Keratinocyte (primary cell): ENCODE results near the gene TFG. TPM values are rescaled to one million over a fixed set of nuclear protein-coding genes. Genes with fewer than 3 reads are reported as not detected.

Experiments used
- DNase-seq: peaks from one replicate; pipeline ENCODE4 v3.0.0-alpha.2; 2011; ENCODE audit warnings: low read depth, missing footprints, low spot score
- FAIRE-seq: peaks from 2 replicates; lab custom pipeline; 2011; peaks lifted over from hg19 to GRCh38; lab: Jason Lieb, UNC
- H2AFZ ChIP-seq: 2 replicates; pipeline ENCODE4 v1.6.0; 2012; ENCODE audit warnings: low read length, control low read depth, inconsistent platforms; ENCODE audit not compliant: control insufficient read depth
- H3K27ac ChIP-seq: 2 replicates; pipeline ENCODE4 v1.5.1; 2011; ENCODE audit warnings: low read length; ENCODE audit not compliant: control insufficient read depth, insufficient read depth
- H3K27me3 ChIP-seq: 3 replicates; pipeline ENCODE4 v1.6.0; 2011; ENCODE audit warnings: low read length; ENCODE audit not compliant: control insufficient read depth, insufficient read depth; ENCODE audit errors: extremely low read depth
- H3K36me3 ChIP-seq, 2 experiments: 2 replicates in 1 of 2; 3 replicates in 1 of 2; pipeline ENCODE4 v1.5.1; 2011; ENCODE audit warnings: low read length in 2 of 2, mild to moderate bottlenecking in 1 of 2; ENCODE audit not compliant: control insufficient read depth in 2 of 2, insufficient read depth in 2 of 2; ENCODE audit errors: extremely low read depth in 1 of 2
- H3K4me1 ChIP-seq: 3 replicates; pipeline ENCODE4 v1.5.1; 2011; ENCODE audit warnings: low read length; ENCODE audit not compliant: control insufficient read depth, insufficient read depth; ENCODE audit errors: extremely low read depth
- H3K4me2 ChIP-seq: 3 replicates; pipeline ENCODE4 v1.6.0; 2011; ENCODE audit warnings: low read depth, low read length; ENCODE audit not compliant: control insufficient read depth, insufficient read depth; ENCODE audit errors: extremely low read depth
- H3K4me3 ChIP-seq, 3 experiments: fragments of 200-600 bp in 1 of 3; sonication (generic) in 1 of 3; 2 replicates in 2 of 3; 3 replicates in 1 of 3; pipeline ENCODE4 v1.5.1; 2011 to 2016; ENCODE audit warnings: low read length in 3 of 3, mild to moderate bottlenecking in 3 of 3, control low read depth in 2 of 3, inconsistent platforms in 1 of 3, low read depth in 1 of 3, mixed read lengths in 1 of 3, mixed run types in 1 of 3, moderate library complexity in 1 of 3; ENCODE audit not compliant: control insufficient read depth in 2 of 3, insufficient read depth in 2 of 3; ENCODE audit errors: extremely low read depth in 1 of 3
- H3K79me2 ChIP-seq: 2 replicates; pipeline ENCODE4 v1.6.0; 2012; ENCODE audit warnings: low read length; ENCODE audit not compliant: control insufficient read depth, insufficient read depth
- H3K9ac ChIP-seq: 3 replicates; pipeline ENCODE4 v1.6.0; 2011; ENCODE audit warnings: low read length; ENCODE audit not compliant: control insufficient read depth, insufficient read depth; ENCODE audit errors: extremely low read depth
- H3K9me1 ChIP-seq: 3 replicates; pipeline ENCODE4 v1.6.0; 2011; ENCODE audit warnings: low read length; ENCODE audit not compliant: control insufficient read depth, insufficient read depth; ENCODE audit errors: extremely low read depth
- H3K9me3 ChIP-seq: 2 replicates; pipeline ENCODE4 v1.5.1; 2012; ENCODE audit warnings: low read depth, low read length; ENCODE audit not compliant: control insufficient read depth
- H4K20me1 ChIP-seq: 3 replicates; pipeline ENCODE4 v1.6.0; 2011; ENCODE audit warnings: low read length; ENCODE audit not compliant: control insufficient read depth, insufficient read depth; ENCODE audit errors: extremely low read depth
- EZH2 ChIP-seq: IDR thresholded peaks from one replicate; pipeline ENCODE4 v1.6.1; 2012; ENCODE audit warnings: inconsistent platforms, mild to moderate bottlenecking, low read length, moderate library complexity
- dilution Hi-C: fragments of 300-500 bp; cut with MboI; formaldehyde crosslinking; loops from one replicate; pipeline ENCODE4 v1.7.0; 2020; ENCODE audit warnings: low sequenced_read_pairs; ENCODE audit not compliant: extremely low pct_ligation_motif_present
- polyA plus RNA-seq, 5 experiments: library from polyadenylated mRNA; depleted of rRNA in 3 of 5; stranded (reverse) in 3 of 5; stranded (forward) in 1 of 5; unstranded in 1 of 5; fragments of >200 nt; gene quantifications; 1 replicate in 1 of 5; 2 replicates in 3 of 5; 3 replicates in 1 of 5; pipeline versions ENCODE4 v1.2.1 to v1.2.3, GENCODE V29; 2011 to 2012; ENCODE audit warnings: missing spikeins in 2 of 5, low read depth in 1 of 5, low replicate concordance in 1 of 5
- TF ChIP-seq, protein P1 (sequence below), 3 experiments: IDR thresholded peaks in 1 of 3; conservative IDR thresholded peaks in 1 of 3; optimal IDR thresholded peaks in 1 of 3; 2 replicates in 2 of 3; 3 replicates in 1 of 3; pipeline versions ENCODE3 to v1.5.1; 2011; ENCODE audit warnings: low read length in 3 of 3, mild to moderate bottlenecking in 3 of 3, moderate library complexity in 2 of 3, control low read depth in 1 of 3, inconsistent platforms in 1 of 3; ENCODE audit not compliant: insufficient read depth in 2 of 3; ENCODE audit errors: extremely low read depth in 1 of 3

Gene TFG
- polyA plus RNA-seq, 1 donor (not counting 4 experiments of a cell fraction or from before 2014, with no cell fraction given) = 177 TPM

DNA sequence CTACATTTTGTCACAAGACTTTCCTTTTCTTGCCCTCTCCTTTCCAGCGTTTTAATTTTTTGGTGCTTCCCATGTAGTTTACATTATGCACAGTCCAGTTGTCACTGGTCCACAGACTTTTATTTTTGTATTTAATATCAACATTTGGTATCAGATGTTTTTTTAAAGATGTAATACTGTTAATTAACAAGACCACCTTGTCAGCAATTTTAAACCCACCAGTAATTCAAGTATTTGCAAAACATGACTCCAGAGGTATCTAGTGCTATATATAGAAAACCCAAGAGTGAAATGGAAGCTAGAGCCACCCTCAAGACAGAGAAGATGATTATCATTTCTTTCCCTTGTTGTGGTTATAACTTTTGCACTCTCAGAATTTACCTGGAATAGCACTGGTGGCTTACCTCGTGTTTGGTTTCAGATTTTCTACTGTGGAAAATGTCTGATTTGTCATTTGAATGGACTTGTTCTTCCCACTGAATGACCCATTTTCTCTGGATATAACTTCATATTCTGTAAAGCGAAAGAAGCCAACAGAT is 56.2 kb downstream of the TFG start:
- H3K36me3 ChIP-seq = no peaks in the 10 kb centered on the region
- peaks cover 8% of the 10 kb centered on the region for H3K4me1 ChIP-seq
- H2AFZ ChIP-seq = no peak overlapping the region
- no peaks in the 10 kb centered on the region for H3K9me1 ChIP-seq
- dilution Hi-C loops = no loop called here
- H3K79me2 ChIP-seq = no peaks in the 10 kb centered on the region
- no peak overlapping the region for H3K9ac ChIP-seq
- H3K4me2 ChIP-seq = peak overlapping the region; percentile 29
- no peak overlapping the region for H3K4me3 ChIP-seq
- no peak overlapping the region for H3K27ac ChIP-seq
- no peak for FAIRE-seq
- H3K27me3 ChIP-seq = no peaks in the 10 kb centered on the region
- H3K9me3 ChIP-seq = no peaks in the 10 kb centered on the region
- DNase-seq = no peak
- H4K20me1 ChIP-seq = no peaks in the 10 kb centered on the region
- TF ChIP-seq, protein P1, sequence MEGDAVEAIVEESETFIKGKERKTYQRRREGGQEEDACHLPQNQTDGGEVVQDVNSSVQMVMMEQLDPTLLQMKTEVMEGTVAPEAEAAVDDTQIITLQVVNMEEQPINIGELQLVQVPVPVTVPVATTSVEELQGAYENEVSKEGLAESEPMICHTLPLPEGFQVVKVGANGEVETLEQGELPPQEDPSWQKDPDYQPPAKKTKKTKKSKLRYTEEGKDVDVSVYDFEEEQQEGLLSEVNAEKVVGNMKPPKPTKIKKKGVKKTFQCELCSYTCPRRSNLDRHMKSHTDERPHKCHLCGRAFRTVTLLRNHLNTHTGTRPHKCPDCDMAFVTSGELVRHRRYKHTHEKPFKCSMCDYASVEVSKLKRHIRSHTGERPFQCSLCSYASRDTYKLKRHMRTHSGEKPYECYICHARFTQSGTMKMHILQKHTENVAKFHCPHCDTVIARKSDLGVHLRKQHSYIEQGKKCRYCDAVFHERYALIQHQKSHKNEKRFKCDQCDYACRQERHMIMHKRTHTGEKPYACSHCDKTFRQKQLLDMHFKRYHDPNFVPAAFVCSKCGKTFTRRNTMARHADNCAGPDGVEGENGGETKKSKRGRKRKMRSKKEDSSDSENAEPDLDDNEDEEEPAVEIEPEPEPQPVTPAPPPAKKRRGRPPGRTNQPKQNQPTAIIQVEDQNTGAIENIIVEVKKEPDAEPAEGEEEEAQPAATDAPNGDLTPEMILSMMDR (optimal IDR thresholded peaks at IDR 0.05 in 1 of 3, IDR thresholded peaks at IDR 0.05 in 1 of 3, conservative IDR thresholded peaks at IDR 0.05 in 1 of 3; ENCODE audit: extremely low read depth in 1 of 3, insufficient read depth in 2 of 3, low read length in 3 of 3) = no peak
- TF ChIP-seq EZH2 = no peak

DNA sequence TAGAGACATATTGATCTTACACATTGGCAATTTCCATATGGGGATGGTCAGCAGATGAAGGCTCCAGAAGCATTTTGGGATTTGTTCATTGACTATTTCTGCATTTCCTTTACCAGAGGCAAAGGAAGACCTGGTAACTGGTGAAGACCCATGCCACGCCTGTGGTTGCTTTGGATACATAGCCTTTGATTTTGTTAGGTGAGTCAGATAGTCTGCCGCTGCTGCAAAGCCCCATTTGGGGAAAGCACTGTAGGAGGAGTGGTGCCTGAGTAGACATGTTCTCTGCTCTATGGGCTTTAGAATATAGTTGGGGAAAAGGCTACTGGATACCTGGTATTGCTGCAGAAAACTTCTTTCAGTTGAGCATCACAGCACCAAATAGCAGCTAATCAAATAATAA is 56.8 kb downstream of the TFG start:
- dilution Hi-C loops = no loop called here
- no peaks in the 10 kb centered on the region for H3K9me3 ChIP-seq
- H3K9ac ChIP-seq = no peak overlapping the region
- FAIRE-seq (peak; percentile 93), DNase-seq (no peak)
- no peaks in the 10 kb centered on the region for H3K27me3 ChIP-seq
- no peak overlapping the region for H2AFZ ChIP-seq
- TF ChIP-seq EZH2 = no peak
- TF ChIP-seq, protein P1 (optimal IDR thresholded peaks at IDR 0.05 in 1 of 3, IDR thresholded peaks at IDR 0.05 in 1 of 3, conservative IDR thresholded peaks at IDR 0.05 in 1 of 3; ENCODE audit: extremely low read depth in 1 of 3, insufficient read depth in 2 of 3, low read length in 3 of 3) = no peak
- no peaks in the 10 kb centered on the region for H3K79me2 ChIP-seq
- no peak overlapping the region for H3K4me3 ChIP-seq
- no peaks in the 10 kb centered on the region for H3K36me3 ChIP-seq
- H3K4me2 ChIP-seq = peak overlapping the region; percentile 29
- H3K9me1 ChIP-seq = no peaks in the 10 kb centered on the region
- peaks cover 8% of the 10 kb centered on the region for H3K4me1 ChIP-seq
- no peaks in the 10 kb centered on the region for H4K20me1 ChIP-seq
- H3K27ac ChIP-seq = no peak overlapping the region
